Measurements from ENCODE around the gene SMIM35.

DNA sequence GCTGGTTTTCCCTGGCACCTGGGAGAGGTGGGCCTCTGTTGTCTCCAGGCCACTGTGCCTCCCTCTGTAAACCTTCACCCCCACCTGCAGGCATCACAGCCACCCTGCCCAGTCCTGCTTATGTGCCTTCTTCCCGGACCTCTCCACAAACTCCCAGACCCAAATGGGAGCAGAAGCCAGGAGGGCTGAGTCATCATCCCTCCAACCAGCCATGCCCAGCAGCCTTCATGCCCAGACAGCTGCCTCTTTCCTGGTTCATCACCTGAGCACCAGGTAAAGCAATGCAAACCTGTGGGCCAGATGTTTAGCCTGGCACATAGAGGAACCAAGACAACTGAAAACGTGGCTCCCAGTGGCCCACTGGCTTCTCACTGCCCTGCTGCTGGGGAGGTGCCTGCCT lies 12.0 kb downstream of the SMIM35 start:
- TF ChIP-seq LEF1 (IDR thresholded peaks at IDR 0.05; ENCODE audit: borderline replicate concordance) = no peak
- no peak for TF ChIP-seq FOXK2 (IDR thresholded peaks at IDR 0.05)
- no peak for TF ChIP-seq SP1 (IDR thresholded peaks at IDR 0.05)
- no peak for TF ChIP-seq BHLHE40 (IDR thresholded peaks at IDR 0.05; ENCODE audit: borderline replicate concordance)
- TF ChIP-seq FOXA1 (IDR thresholded peaks at IDR 0.05) = no peak
- no peak for TF ChIP-seq CTBP1 (IDR thresholded peaks at IDR 0.05; ENCODE audit: borderline replicate concordance)
- no peak for TF ChIP-seq ZNF384 (IDR thresholded peaks at IDR 0.05)
- no peak for TF ChIP-seq TARDBP (IDR thresholded peaks at IDR 0.05)
- no peak for TF ChIP-seq ARNT (IDR thresholded peaks at IDR 0.05)
- no peak for TF ChIP-seq SUZ12 (IDR thresholded peaks at IDR 0.05)
- TF ChIP-seq NFRKB (IDR thresholded peaks at IDR 0.05) = no peak
